IMR-90 (cell line): Measurements from ENCODE around the gene COX14. TPM values are rescaled to one million over a fixed set of nuclear protein-coding genes. Genes with fewer than 3 reads are reported as not detected.

Source experiments
- ATAC-seq: fragments of 200-7000 bp; cut with Tn5 transposase; 2 replicates; pipeline ENCODE4 v1.9.1; 2020; ENCODE audit warnings: low read depth, mild to moderate bottlenecking, moderate library complexity
- BruUV-seq: library from RNA; stranded (reverse); fragments of 400-500 nt; replicated peaks from 2 replicates; lab custom pipeline; 2021; lab: Mats Ljungman, UMichigan
- CTCF ChIA-PET: fragments of 300-600 bp; formaldehyde crosslinking; extraction: SDS; loops from one replicate; lab custom pipeline; 2021; ENCODE audit warnings: antibody characterized with exemption; lab: Yijun Ruan, JAX
- POLR2A ChIA-PET: fragments of 300-600 bp; sonication (Branson Sonifier 250); formaldehyde crosslinking; loops from one replicate; lab custom pipeline; 2022; ENCODE audit warnings: antibody characterized with exemption; ENCODE audit not compliant: unreplicated experiment; lab: Charles Lee
- DNase-seq: peaks from one replicate; pipeline ENCODE4 v3.0.0; 2013
- H2AFZ ChIP-seq: replicated peaks from 2 replicates; pipeline ENCODE3; 2013; ENCODE audit warnings: low read length, mild to moderate bottlenecking; ENCODE audit not compliant: poor library complexity
- H2AK5ac ChIP-seq: 2 replicates; pipeline ENCODE4 v1.6.1; 2013; ENCODE audit warnings: low read depth, low read length, inconsistent platforms
- H2AK9ac ChIP-seq: replicated peaks from 2 replicates; pipeline ENCODE3; 2013; ENCODE audit warnings: mild to moderate bottlenecking, low read depth, low read length, moderate library complexity; ENCODE audit not compliant: poor library complexity
- H2BK120ac ChIP-seq: 2 replicates; pipeline ENCODE4 v1.6.1; 2013; ENCODE audit warnings: low read depth, low read length, inconsistent platforms
- H2BK15ac ChIP-seq: 3 replicates; pipeline ENCODE4 v1.6.1; 2013; ENCODE audit warnings: low read depth, low read length, inconsistent platforms
- H2BK20ac ChIP-seq: 2 replicates; pipeline ENCODE4 v1.6.1; 2013; ENCODE audit warnings: low read depth, mild to moderate bottlenecking, inconsistent platforms, low read length, moderate library complexity
- H2BK5ac ChIP-seq: 2 replicates; pipeline ENCODE4 v1.6.1; 2013; ENCODE audit warnings: mild to moderate bottlenecking, low read depth, low read length, inconsistent platforms; ENCODE audit not compliant: poor library complexity, severe bottlenecking
- H3K14ac ChIP-seq: replicated peaks from 2 replicates; pipeline ENCODE4 v1.6.1; 2013; ENCODE audit warnings: low read depth, low read length, inconsistent platforms
- H3K18ac ChIP-seq: 2 replicates; pipeline ENCODE4 v1.6.1; 2013; ENCODE audit warnings: low read depth, low read length, control low read depth
- H3K23ac ChIP-seq: 2 replicates; pipeline ENCODE4 v1.6.1; 2013; ENCODE audit warnings: low read depth, low read length, inconsistent platforms
- H3K27ac ChIP-seq: 2 replicates; pipeline ENCODE4 v1.5.1; 2013; ENCODE audit warnings: mild to moderate bottlenecking, control low read depth, low read length; ENCODE audit not compliant: insufficient read depth
- H3K27me3 ChIP-seq: 2 replicates; pipeline ENCODE4 v1.6.1; 2013; ENCODE audit warnings: low read length; ENCODE audit not compliant: control insufficient read depth, insufficient read depth
- H3K36me3 ChIP-seq: 2 replicates; pipeline ENCODE4 v1.6.1; 2013; ENCODE audit warnings: low read length, mixed read lengths; ENCODE audit not compliant: control insufficient read depth, insufficient read depth
- H3K4ac ChIP-seq: 2 replicates; pipeline ENCODE4 v1.6.1; 2013; ENCODE audit warnings: low read depth, low read length, inconsistent platforms
- H3K4me1 ChIP-seq: 2 replicates; pipeline ENCODE4 v1.6.1; 2013; ENCODE audit warnings: low read length, mixed read lengths; ENCODE audit not compliant: control insufficient read depth, insufficient read depth
- H3K4me2 ChIP-seq: 2 replicates; pipeline ENCODE4 v1.6.1; 2013; ENCODE audit warnings: low read depth, mild to moderate bottlenecking, control low read depth, low read length, moderate library complexity
- H3K4me3 ChIP-seq: 2 replicates; pipeline ENCODE4 v1.5.1; 2013; ENCODE audit warnings: low read depth, mild to moderate bottlenecking, control low read depth, low read length, moderate library complexity; ENCODE audit not compliant: insufficient read depth
- H3K56ac ChIP-seq: 2 replicates; pipeline ENCODE4 v1.6.1; 2013; ENCODE audit warnings: low read length, inconsistent platforms; ENCODE audit not compliant: insufficient read depth; ENCODE audit errors: extremely low read depth
- H3K79me1 ChIP-seq, 2 experiments: 2 replicates each; pipeline ENCODE4 v1.6.1; 2013; ENCODE audit warnings: low read length in 2 of 2, inconsistent platforms in 1 of 2, low read depth in 1 of 2
- H3K9ac ChIP-seq: 2 replicates; pipeline ENCODE4 v1.6.1; 2013; ENCODE audit warnings: low read depth, low read length, control low read depth
- H3K9me1 ChIP-seq: 2 replicates; pipeline ENCODE4 v1.6.1; 2013; ENCODE audit warnings: low read length, inconsistent platforms; ENCODE audit not compliant: insufficient read depth
- H3K9me3 ChIP-seq: 2 replicates; pipeline ENCODE4 v1.6.1; 2013; ENCODE audit warnings: low read length; ENCODE audit not compliant: control insufficient read depth, insufficient read depth
- H4K20me1 ChIP-seq: 2 replicates; pipeline ENCODE4 v1.6.1; 2013; ENCODE audit warnings: low read length, inconsistent platforms; ENCODE audit not compliant: insufficient read depth
- H4K5ac ChIP-seq: 2 replicates; pipeline ENCODE4 v1.6.1; 2013; ENCODE audit warnings: mild to moderate bottlenecking, low read depth, low read length, control low read depth
- H4K8ac ChIP-seq, 2 experiments: 2 replicates each; pipeline ENCODE4 v1.6.1; 2013; ENCODE audit warnings: low read depth in 2 of 2, low read length in 2 of 2, control low read depth in 1 of 2, inconsistent platforms in 1 of 2
- H4K91ac ChIP-seq: 2 replicates; pipeline ENCODE4 v1.6.1; 2013; ENCODE audit warnings: low read depth, low read length, inconsistent platforms; ENCODE audit not compliant: insufficient read depth
- BHLHE40 ChIP-seq: fragments of 150-350 bp; IDR thresholded peaks from 2 replicates; pipeline ENCODE4 v1.6.1; 2016; ENCODE audit warnings: mild to moderate bottlenecking, low read depth, low read length
- CEBPB ChIP-seq: IDR thresholded peaks from 2 replicates; pipeline ENCODE4 v1.6.1; 2012; ENCODE audit warnings: low read depth, low read length, improper control_type of control experiment
- CHD1 ChIP-seq: IDR thresholded peaks from 2 replicates; pipeline ENCODE4 v1.6.1; 2012; ENCODE audit warnings: low read depth, low read length, improper control_type of control experiment
- CTCF ChIP-seq: conservative IDR thresholded peaks from 2 replicates; pipeline ENCODE4 v1.5.1; 2012; ENCODE audit warnings: mild to moderate bottlenecking, low read depth, low read length, improper control_type of control experiment
- FOS ChIP-seq: fragments of 150-350 bp; IDR thresholded peaks from 2 replicates; pipeline ENCODE4 v1.6.1; 2016; ENCODE audit warnings: low read depth, low read length
- MAFK ChIP-seq: IDR thresholded peaks from 2 replicates; pipeline ENCODE4 v1.6.1; 2012; ENCODE audit warnings: low read depth, low read length, improper control_type of control experiment
- MAZ ChIP-seq: IDR thresholded peaks from 2 replicates; pipeline ENCODE4 v1.6.1; 2012; ENCODE audit warnings: low read depth, mild to moderate bottlenecking, low read length, improper control_type of control experiment, moderate library complexity, borderline replicate concordance
- NFE2L2 ChIP-seq: fragments of 150-350 bp; IDR thresholded peaks from 2 replicates; pipeline ENCODE4 v1.6.1; 2016; ENCODE audit warnings: low read depth, mild to moderate bottlenecking, low read length
- RCOR1 ChIP-seq: IDR thresholded peaks from 2 replicates; pipeline ENCODE4 v1.6.1; 2012; ENCODE audit warnings: mild to moderate bottlenecking, low read length, improper control_type of control experiment; ENCODE audit not compliant: insufficient replicate concordance
- RFX5 ChIP-seq: IDR thresholded peaks from 2 replicates; pipeline ENCODE4 v1.8.0; 2012; ENCODE audit warnings: low read depth, mild to moderate bottlenecking, low read length, moderate library complexity
- SMC3 ChIP-seq: fragments of 150-350 bp; IDR thresholded peaks from 2 replicates; pipeline ENCODE4 v1.6.1; 2016; ENCODE audit warnings: low read depth, mild to moderate bottlenecking, antibody characterized with exemption, low read length, moderate library complexity
- WGBS, 2 experiments: methylation state at CpG; one replicate each; pipeline versions ENCODE4 v1.1.5 to v1.1.7; 2013; ENCODE audit warnings: missing lambda C conversion rate in 2 of 2; ENCODE audit not compliant: insufficient read length in 1 of 2; ENCODE audit errors: extremely low coverage in 2 of 2; 5-methylcytosine and 5-hydroxymethylcytosine counted together
- dilution Hi-C: fragments of 300-500 bp; cut with HindIII; formaldehyde crosslinking; loops from one replicate; pipeline ENCODE4 v1.14.3; 2018; ENCODE audit warnings: low sequenced_read_pairs; ENCODE audit not compliant: unreplicated experiment
- in situ Hi-C: fragments of 300-500 bp; cut with MboI; formaldehyde crosslinking; loops from 3 replicates; pipeline ENCODE4 v1.14.3; 2019; ENCODE audit warnings: low sequenced_read_pairs, inconsistent platforms, mixed read lengths
- intact Hi-C: fragments of 100-400 bp; cut with micrococcal nuclease; formaldehyde crosslinking; loops from 2 replicates; pipeline ENCODE4 v1.10.0; 2022
- polyA plus RNA-seq, 3 experiments: library from polyadenylated mRNA; depleted of rRNA; stranded (reverse); fragments of >200 nt; gene quantifications; 2 replicates each; pipeline ENCODE4 v1.2.3, GENCODE V29; 2012; ENCODE audit warnings: low replicate concordance in 1 of 3
- total RNA-seq: library from RNA; depleted of rRNA; stranded (reverse); fragments of >200 nt; gene quantifications from 2 replicates; pipeline ENCODE4 v1.2.3, GENCODE V29; 2012
- TF ChIP-seq, protein P1 (sequence below): fragments of 150-350 bp; IDR thresholded peaks from 2 replicates; pipeline ENCODE4 v1.6.1; 2016; ENCODE audit warnings: low read depth, mild to moderate bottlenecking, low read length, moderate library complexity, borderline replicate concordance

COX14 gene
- total and polyA plus RNA-seq, 2 of the 4 experiments (the other 2 are of a cell fraction), result 30.8 to 81.8 TPM

GRCh38 chr12:50077099-50077498 is 34.9 kb upstream of the COX14 start:
- H2AK5ac ChIP-seq, result no peak overlapping the region
- CTCF ChIA-PET, result interaction anchor here (0.7 kb wide), 1 partner anchor 110 kb away, joined by 4 read pairs; no protein-coding TSS in a partner anchor
- no peak overlapping the region for H2BK20ac ChIP-seq
- no peak overlapping the region for H3K56ac ChIP-seq
- no peak overlapping the region for H2BK5ac ChIP-seq
- no peaks in the 10 kb centered on the region for H3K27me3 ChIP-seq
- no peak overlapping the region for H2AK9ac ChIP-seq
- no peak overlapping the region for H3K4ac ChIP-seq
- H3K4me3 ChIP-seq, result no peak overlapping the region
- H4K8ac ChIP-seq, result no peak overlapping the region
- no peak overlapping the region for H2BK120ac ChIP-seq
- ATAC-seq (no peak), DNase-seq (no peak)
- H4K5ac ChIP-seq, result no peak overlapping the region
- no peaks in the 10 kb centered on the region for H3K36me3 ChIP-seq
- H3K4me2 ChIP-seq, result no peak overlapping the region
- no peak overlapping the region for H3K18ac ChIP-seq
- POLR2A ChIA-PET, result no interaction called here
- dilution Hi-C loops, result no loop called here
- intact Hi-C loops, result no loop called here
- H4K20me1 ChIP-seq, result no peaks in the 10 kb centered on the region; the same call in 1 of the 2 replicates
- BruUV-seq, result no TSS peak
- no peak for TF ChIP-seq CTCF
- TF ChIP-seq MAFK, result no peak
- TF ChIP-seq NFE2L2, result no peak
- no peak for TF ChIP-seq CHD1
- no peak for TF ChIP-seq FOS
- TF ChIP-seq MAZ, result no peak
- TF ChIP-seq BHLHE40, result no peak
- TF ChIP-seq SMC3, result no peak
- TF ChIP-seq RCOR1, result no peak
- TF ChIP-seq CEBPB, result no peak
- TF ChIP-seq, protein P1, sequence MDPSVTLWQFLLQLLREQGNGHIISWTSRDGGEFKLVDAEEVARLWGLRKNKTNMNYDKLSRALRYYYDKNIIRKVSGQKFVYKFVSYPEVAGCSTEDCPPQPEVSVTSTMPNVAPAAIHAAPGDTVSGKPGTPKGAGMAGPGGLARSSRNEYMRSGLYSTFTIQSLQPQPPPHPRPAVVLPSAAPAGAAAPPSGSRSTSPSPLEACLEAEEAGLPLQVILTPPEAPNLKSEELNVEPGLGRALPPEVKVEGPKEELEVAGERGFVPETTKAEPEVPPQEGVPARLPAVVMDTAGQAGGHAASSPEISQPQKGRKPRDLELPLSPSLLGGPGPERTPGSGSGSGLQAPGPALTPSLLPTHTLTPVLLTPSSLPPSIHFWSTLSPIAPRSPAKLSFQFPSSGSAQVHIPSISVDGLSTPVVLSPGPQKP, result no peak
- TF ChIP-seq RFX5, result no peak
- no peak overlapping the region for H3K23ac ChIP-seq
- H3K9me1 ChIP-seq, result no peaks in the 10 kb centered on the region
- peaks cover 3% of the 10 kb centered on the region; the same call in 1 of the 2 replicates for H3K4me1 ChIP-seq
- H4K91ac ChIP-seq, result no peak overlapping the region
- H3K79me1 ChIP-seq, result no peaks in the 10 kb centered on the region
- H3K14ac ChIP-seq, result no peak overlapping the region
- no peak overlapping the region for H2BK15ac ChIP-seq
- H3K9me3 ChIP-seq, result no peaks in the 10 kb centered on the region
- in situ Hi-C loops, result no loop called here
- WGBS, 2 experiments, result 100% methylated on average over 1 of the region's 12 CpGs; no CpG with 5 or more reads in 1 of the 2 experiments
- no peak overlapping the region for H2AFZ ChIP-seq
- no peak overlapping the region for H3K9ac ChIP-seq
- no peak overlapping the region for H3K27ac ChIP-seq
